ENCODE results near the gene IQCM.

Gene IQCM

DNA sequence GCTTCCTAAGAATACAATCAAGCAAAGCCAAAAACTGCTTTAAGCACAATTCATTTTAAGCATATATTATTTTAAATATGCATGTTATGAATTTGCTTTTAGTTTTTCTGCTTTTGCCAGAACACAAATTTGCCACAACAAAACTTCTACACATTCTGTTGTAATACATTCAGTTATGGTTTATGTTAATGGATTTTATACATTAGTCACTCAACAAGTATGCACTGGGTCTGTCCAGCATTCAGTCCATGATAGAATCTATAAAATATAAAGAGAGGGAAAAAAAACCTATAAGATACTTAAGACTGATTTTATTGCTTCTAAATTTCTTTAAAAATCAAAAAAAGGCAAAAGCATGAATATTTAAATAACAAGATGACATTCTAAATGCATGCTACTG is 22.2 kb downstream of the IQCM start:
- H3K9me3 ChIP-seq (ENCODE audit: control insufficient read depth, insufficient read depth, low read length): no peaks in the 10 kb centered on the region
- no peaks in the 10 kb centered on the region for H3K4me1 ChIP-seq (ENCODE audit: insufficient read depth, low read length)
- H3K9ac ChIP-seq (ENCODE audit: low read depth, low read length): no peak overlapping the region
- H3K36me3 ChIP-seq (ENCODE audit: insufficient read depth, low read length): no peaks in the 10 kb centered on the region

DNA sequence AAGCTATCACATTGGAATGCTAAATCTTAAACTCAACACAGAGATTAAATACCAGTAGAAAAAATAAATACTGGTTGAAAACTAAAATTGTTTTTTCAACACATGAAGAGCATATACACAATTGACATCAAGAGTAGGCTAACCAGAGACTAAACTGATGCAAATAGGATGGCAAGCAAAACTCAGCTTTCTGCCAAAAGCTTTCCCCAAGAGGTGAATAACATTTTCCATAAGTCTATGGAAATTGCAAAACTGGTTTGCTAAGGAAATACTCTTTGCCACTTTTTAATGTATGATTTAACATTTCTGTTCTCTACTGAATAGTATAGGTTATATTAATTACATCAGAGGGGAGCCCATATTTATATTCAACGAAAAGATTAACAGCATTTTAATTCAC is 23.8 kb downstream of the IQCM start:
- no peak overlapping the region for H3K9ac ChIP-seq (ENCODE audit: low read depth, low read length)
- H3K36me3 ChIP-seq (ENCODE audit: insufficient read depth, low read length): no peaks in the 10 kb centered on the region
- no peaks in the 10 kb centered on the region for H3K9me3 ChIP-seq (ENCODE audit: control insufficient read depth, insufficient read depth, low read length)
- H3K4me1 ChIP-seq (ENCODE audit: insufficient read depth, low read length): no peaks in the 10 kb centered on the region

DNA sequence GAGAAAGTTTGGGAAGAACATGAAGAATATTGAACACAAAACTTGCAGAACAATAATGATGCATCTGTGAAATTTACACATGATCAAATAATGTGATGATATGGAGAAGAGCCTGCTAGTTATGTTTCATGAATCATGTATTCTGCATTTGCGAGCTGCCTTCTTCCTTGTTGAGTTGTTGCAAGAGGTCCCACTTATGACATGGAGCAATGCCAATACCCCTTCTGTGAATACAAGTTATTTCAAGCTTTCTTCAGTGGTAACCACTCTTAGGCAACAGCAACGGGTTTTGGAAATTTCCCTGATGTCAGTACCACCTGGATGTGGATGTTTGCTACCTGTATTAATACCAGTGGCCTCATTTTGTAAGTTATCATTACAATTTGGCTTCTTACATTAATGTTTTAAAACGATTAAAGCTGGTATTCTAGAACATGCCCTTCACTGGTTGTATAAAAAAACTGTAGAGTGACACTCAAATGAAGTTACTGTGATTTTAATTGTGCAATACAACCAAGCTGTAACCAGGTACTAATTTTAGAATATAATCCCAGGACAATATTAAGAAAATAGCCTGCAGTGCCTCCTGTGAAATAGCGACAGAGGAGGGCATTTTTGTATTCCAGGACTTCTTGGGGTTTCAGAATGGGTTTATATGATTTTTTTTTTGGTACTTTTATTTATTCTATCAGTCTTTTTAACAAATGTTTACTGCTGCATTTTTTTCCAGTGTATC is 25.3 kb downstream of the IQCM start:
- no peak overlapping the region for H3K9ac ChIP-seq (ENCODE audit: low read depth, low read length)
- no peaks in the 10 kb centered on the region for H3K9me3 ChIP-seq (ENCODE audit: control insufficient read depth, insufficient read depth, low read length)
- no peaks in the 10 kb centered on the region for H3K4me1 ChIP-seq (ENCODE audit: insufficient read depth, low read length)
- H3K36me3 ChIP-seq (ENCODE audit: insufficient read depth, low read length): no peaks in the 10 kb centered on the region

DNA sequence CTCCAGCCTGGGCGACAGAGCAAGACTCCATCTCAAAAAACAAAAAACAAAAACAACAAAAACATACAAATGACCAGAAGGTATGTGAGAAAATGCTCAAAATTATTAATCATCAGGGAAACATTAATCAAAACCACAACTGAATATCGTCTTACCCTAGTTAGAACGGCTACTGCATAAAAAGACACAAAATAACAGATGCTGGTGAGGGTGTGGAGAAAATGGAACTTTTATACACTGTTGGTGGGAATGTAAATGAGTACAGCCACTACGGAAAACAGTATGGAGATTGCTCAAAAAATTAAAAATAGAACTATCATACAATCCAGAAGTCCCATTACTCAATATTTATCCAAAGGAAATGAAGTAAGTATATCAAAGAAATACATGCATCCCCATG is 27.3 kb downstream of the IQCM start:
- Histone ChIP-seq H3K4me1 (ENCODE audit: insufficient read depth, low read length) (no peaks in the 10 kb centered on the region), H3K9ac (ENCODE audit: low read depth, low read length) (no peak overlapping the region), H3K9me3 (ENCODE audit: control insufficient read depth, insufficient read depth, low read length) (no peaks in the 10 kb centered on the region), H3K36me3 (ENCODE audit: insufficient read depth, low read length) (no peaks in the 10 kb centered on the region)

DNA sequence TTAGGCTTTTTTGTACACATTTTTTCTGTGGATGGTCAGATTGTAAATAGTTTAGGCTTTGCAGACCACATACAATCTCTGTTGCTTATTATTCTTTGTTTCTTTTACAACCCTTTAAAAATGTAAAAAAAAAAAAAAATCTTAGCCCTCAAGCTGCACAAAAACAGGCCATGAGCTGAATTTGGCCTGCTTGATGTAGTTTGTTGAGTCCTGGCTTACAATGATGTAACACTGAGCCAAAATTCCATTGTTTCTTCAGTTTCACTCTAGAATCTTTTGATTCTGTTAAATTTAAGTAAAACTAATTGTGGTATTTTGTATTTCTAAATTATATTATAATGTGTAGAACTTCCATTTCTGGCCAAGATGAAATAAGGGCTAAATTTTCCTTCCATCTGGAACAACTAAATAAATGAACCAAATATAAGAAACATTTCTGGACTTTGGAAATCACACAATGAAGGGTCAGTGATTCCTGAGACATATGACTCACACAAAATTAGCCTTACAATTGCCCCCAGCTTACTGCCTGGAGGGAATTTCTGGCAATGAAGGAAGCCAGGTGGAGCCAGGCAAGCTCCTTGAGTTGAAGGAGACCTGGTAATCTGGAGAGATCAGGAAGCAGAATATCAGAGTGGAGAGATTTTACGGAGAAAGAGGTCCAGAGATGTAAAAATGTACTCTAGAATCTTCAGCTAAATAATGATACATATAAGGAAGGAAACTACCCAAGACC is 29.8 kb downstream of the IQCM start:
- H3K36me3 ChIP-seq (ENCODE audit: insufficient read depth, low read length): no peaks in the 10 kb centered on the region
- H3K4me1 ChIP-seq (ENCODE audit: insufficient read depth, low read length): no peaks in the 10 kb centered on the region

DNA sequence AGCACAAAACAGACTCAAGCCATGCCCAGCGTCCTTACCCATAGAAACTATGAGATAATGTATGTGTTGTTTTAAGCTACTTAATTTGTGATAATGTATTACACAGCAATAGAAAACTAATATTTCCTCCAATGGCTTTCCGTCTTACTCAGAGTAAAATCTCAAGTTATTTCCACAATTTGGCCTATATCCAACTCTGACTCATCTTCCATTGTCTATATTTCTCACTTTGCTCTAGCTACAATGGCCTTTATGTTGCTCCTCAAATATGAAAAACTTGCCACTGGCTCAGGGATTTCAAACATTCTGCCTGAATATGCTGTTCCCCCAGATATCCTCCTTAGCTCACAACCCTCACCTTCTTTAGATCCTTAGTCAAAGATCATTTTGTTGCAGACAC is 31.6 kb downstream of the IQCM start:
- Histone ChIP-seq H3K36me3 (ENCODE audit: insufficient read depth, low read length) (no peaks in the 10 kb centered on the region), H3K9ac (ENCODE audit: low read depth, low read length) (no peak overlapping the region), H3K4me1 (ENCODE audit: insufficient read depth, low read length) (no peaks in the 10 kb centered on the region), H3K9me3 (ENCODE audit: control insufficient read depth, insufficient read depth, low read length) (no peaks in the 10 kb centered on the region)

More for the DNA sequence above, 29.8 kb downstream of the IQCM start:
- Histone ChIP-seq H3K9me3 (ENCODE audit: control insufficient read depth, insufficient read depth, low read length) (no peaks in the 10 kb centered on the region), H3K9ac (ENCODE audit: low read depth, low read length) (no peak overlapping the region; the same call in 1 of the 2 replicates)

DNA sequence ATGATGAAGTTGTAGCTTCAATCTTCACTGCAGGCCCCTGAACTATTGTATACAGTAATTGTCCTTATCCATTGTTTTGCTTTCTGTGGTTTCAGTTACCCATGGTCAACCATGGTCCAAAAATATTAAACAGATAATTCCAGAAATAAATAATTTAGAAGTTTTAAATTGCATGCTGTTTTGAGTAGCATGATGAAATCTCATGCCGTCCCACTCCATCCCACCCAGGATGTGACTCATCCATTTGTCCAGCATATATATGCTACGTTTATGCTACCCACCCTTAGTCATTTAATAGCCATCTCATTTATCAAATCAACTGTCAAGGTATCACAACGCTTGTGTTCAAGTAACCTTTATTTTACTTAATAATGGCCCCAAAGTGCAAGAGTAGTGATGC is 34.5 kb downstream of the IQCM start:
- Histone ChIP-seq H3K9me3 (ENCODE audit: control insufficient read depth, insufficient read depth, low read length) (no peaks in the 10 kb centered on the region), H3K4me1 (ENCODE audit: insufficient read depth, low read length) (no peaks in the 10 kb centered on the region), H3K36me3 (ENCODE audit: insufficient read depth, low read length) (no peaks in the 10 kb centered on the region), H3K9ac (ENCODE audit: low read depth, low read length) (no peak overlapping the region)

DNA sequence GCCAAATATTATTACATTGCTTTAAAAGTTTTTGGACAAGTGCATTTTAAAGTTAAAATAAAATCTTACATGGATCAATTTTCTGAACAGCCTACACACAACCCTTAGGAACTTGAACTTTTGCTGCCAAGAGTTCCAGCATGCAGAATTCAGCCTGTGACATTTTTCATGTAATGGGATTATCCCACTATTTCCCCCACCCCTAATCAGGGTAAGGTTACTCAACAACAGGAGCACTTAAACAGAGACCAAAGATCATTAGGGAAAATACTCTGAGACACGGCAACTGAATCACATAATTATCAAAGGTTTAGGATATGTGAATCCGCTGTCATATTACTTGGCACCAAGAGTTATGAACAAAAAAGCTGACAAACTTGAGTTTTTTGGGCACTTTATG is 47.2 kb downstream of the IQCM start:
- no peaks in the 10 kb centered on the region for H3K9me3 ChIP-seq (ENCODE audit: control insufficient read depth, insufficient read depth, low read length)
- no peak overlapping the region for H3K9ac ChIP-seq (ENCODE audit: low read depth, low read length)
- H3K36me3 ChIP-seq (ENCODE audit: insufficient read depth, low read length): no peaks in the 10 kb centered on the region
- 0 out of 2 replicates have a peak, but pooled peaks cover 4% of the 10 kb centered on the region for H3K4me1 ChIP-seq (ENCODE audit: insufficient read depth, low read length)

DNA sequence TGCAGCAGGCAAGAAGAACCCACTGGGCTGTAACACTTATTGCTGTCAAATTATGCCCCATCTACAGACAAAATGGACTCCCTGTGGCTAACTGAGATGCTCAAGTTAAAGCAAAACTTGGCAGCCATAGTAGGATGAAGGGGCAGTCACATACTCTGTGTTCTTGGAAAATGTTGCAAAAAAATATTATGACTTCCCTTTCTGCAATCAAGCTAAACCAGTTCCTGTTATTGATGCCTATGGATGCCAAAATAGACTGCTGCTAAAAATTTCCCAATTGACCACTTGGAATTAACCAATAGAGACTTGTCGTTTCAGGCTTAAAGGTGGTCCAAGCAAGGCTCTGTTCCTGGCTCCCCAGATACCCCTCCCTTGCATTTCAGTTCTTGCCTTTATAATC is 49.5 kb downstream of the IQCM start:
- Histone ChIP-seq H3K4me1 (ENCODE audit: insufficient read depth, low read length) (0 out of 2 replicates have a peak, but pooled peaks cover 4% of the 10 kb centered on the region), H3K9ac (ENCODE audit: low read depth, low read length) (no peak overlapping the region), H3K9me3 (ENCODE audit: control insufficient read depth, insufficient read depth, low read length) (no peaks in the 10 kb centered on the region), H3K36me3 (ENCODE audit: insufficient read depth, low read length) (no peaks in the 10 kb centered on the region)

DNA sequence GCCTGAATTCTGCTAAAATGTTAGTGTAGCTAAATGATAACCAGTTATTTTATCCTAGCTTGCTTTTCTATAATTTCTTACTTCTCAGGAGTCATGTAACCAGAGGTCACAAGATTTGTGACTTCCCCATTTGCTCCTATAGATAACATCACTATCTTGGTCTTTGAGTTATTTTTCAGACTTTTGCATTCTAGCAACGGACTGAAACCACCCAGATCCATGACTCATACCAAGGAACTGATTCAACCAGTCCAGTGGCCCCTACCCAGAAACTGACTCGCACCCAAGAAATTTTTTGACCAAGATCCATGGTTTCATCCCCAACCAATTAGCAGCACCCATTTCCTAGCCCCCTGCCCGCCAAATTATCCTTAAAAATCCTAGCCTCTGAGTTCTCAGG is 50.0 kb downstream of the IQCM start:
- H3K9me3 ChIP-seq (ENCODE audit: control insufficient read depth, insufficient read depth, low read length): no peaks in the 10 kb centered on the region
- no peaks in the 10 kb centered on the region for H3K36me3 ChIP-seq (ENCODE audit: insufficient read depth, low read length)
- H3K9ac ChIP-seq (ENCODE audit: low read depth, low read length): no peak overlapping the region
- H3K4me1 ChIP-seq (ENCODE audit: insufficient read depth, low read length): 0 out of 2 replicates have a peak, but pooled peaks cover 4% of the 10 kb centered on the region

DNA sequence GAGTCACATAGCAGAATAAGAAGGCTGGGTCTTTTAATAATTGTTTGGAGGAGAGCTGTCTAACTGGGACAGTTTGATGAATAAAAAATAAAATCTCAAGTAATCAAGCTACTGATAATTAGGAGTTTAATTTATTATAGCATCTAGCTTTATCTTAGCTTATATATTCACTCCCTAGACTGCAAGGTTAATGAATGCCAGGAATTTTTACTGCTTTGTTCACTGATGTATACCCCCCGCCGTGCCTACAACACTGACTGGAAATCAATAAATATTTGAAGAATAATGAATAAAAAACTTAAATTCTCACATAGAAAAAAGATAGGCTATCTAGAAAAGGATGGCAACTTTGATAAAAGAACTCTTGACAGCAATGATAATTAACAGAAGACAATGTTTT is 59.7 kb downstream of the IQCM start:
- H3K36me3 ChIP-seq (ENCODE audit: insufficient read depth, low read length): no peaks in the 10 kb centered on the region
- peaks cover 6% of the 10 kb centered on the region; the same call in 1 of the 2 replicates for H3K4me1 ChIP-seq (ENCODE audit: insufficient read depth, low read length)
- no peaks in the 10 kb centered on the region for H3K9me3 ChIP-seq (ENCODE audit: control insufficient read depth, insufficient read depth, low read length)
- H3K9ac ChIP-seq (ENCODE audit: low read depth, low read length): no peak overlapping the region

DNA sequence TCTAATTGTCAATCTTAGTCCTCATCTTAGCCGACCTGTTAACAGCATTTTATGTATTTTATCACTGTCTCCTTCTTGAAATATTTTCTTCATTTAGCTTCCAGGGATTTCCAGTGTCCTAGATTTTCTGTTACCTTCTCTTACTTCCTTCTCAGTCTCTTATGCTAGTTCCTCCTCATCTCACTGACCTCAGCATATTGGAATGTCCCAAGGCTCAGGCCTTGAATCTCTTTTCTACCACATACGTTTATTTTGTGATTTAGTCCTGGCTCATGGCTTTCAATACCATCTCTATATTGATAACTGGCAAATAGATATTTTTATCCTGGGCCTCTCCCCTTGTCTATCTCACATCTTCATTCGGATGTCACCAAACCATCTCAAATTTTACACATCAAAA is 61.1 kb downstream of the IQCM start:
- Histone ChIP-seq H3K9ac (ENCODE audit: low read depth, low read length) (no peak overlapping the region), H3K36me3 (ENCODE audit: insufficient read depth, low read length) (no peaks in the 10 kb centered on the region), H3K4me1 (ENCODE audit: insufficient read depth, low read length) (peaks cover 6% of the 10 kb centered on the region; the same call in 1 of the 2 replicates), H3K9me3 (ENCODE audit: control insufficient read depth, insufficient read depth, low read length) (no peaks in the 10 kb centered on the region)

DNA sequence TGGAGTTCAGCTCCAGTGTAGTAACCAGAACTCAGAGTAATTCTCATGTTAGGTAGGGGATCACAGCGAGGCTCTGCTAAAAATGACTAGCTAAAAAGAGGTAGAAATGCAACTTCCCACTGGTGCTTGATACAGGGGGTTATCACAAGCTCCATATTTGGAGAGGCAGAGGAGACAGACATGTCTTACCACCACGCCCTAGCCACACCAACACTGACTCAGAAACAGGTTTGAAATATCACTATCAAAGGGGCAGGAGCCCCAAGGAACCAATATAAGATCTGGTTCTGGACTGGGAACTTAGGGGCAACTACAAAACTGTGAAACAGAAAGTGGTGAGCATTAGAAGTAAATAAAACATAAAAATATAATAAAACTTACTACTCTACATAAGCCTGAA is 62.9 kb downstream of the IQCM start:
- H3K9me3 ChIP-seq (ENCODE audit: control insufficient read depth, insufficient read depth, low read length): no peaks in the 10 kb centered on the region
- H3K36me3 ChIP-seq (ENCODE audit: insufficient read depth, low read length): no peaks in the 10 kb centered on the region
- H3K4me1 ChIP-seq (ENCODE audit: insufficient read depth, low read length): peaks cover 6% of the 10 kb centered on the region; the same call in 1 of the 2 replicates
- H3K9ac ChIP-seq (ENCODE audit: low read depth, low read length): no peak overlapping the region

DNA sequence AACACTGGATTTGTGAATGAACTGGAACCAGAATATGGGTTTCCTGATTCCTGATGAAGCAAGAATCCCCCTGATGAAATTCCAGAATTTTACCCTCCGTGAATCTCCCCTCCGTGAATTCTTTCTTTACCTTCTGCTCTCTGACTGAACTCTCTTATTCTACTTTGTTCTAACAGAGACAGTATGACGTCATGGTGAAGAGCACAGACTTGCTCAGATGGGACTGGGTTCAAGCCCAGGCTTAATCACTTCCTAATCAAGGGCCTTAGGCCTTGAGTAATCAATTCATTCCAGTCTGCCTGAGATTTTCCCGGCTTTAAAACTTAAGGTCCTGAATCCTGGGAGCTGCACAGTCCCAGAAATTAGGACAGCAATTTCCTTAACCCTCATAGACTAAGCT is 64.5 kb downstream of the IQCM start:
- Histone ChIP-seq H3K4me1 (ENCODE audit: insufficient read depth, low read length) (peaks cover 6% of the 10 kb centered on the region; the same call in 1 of the 2 replicates), H3K36me3 (ENCODE audit: insufficient read depth, low read length) (no peaks in the 10 kb centered on the region), H3K9ac (ENCODE audit: low read depth, low read length) (no peak overlapping the region), H3K9me3 (ENCODE audit: control insufficient read depth, insufficient read depth, low read length) (no peaks in the 10 kb centered on the region)

DNA sequence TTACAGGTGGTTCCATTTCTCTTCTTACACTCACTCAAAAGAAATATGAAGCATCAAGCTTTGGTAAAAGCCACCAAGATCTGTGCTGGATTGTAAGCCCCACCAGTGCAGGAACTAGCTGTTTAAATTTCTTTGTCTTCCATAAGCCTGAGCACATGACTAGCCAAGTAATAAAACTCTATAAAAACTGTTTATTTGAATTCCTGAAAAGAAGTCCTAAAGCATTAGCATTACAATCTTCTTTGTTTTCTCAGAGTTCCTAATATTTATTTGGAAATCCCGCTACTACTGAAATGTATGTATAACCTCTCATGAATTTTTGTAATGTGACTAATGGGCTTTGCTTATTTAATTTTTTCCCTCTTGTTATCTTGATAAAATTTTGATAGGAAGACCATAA is 65.9 kb downstream of the IQCM start:
- peaks cover 5% of the 10 kb centered on the region; the same call in 1 of the 2 replicates for H3K4me1 ChIP-seq (ENCODE audit: insufficient read depth, low read length)
- no peaks in the 10 kb centered on the region for H3K9me3 ChIP-seq (ENCODE audit: control insufficient read depth, insufficient read depth, low read length)
- H3K9ac ChIP-seq (ENCODE audit: low read depth, low read length): no peak overlapping the region
- H3K36me3 ChIP-seq (ENCODE audit: insufficient read depth, low read length): no peaks in the 10 kb centered on the region
